Omental fat pad (tissue), 4 donors: ENCODE results near the gene DLG2. TPM values are rescaled to one million over a fixed set of nuclear protein-coding genes. Genes with fewer than 3 reads are reported as not detected.

Experiments
- ATAC-seq: fragments of 150-250 bp; one replicate; pipeline ENCODE4 v1.9.1; 2016; ENCODE audit warnings: mild to moderate bottlenecking, moderate library complexity; ENCODE audit not compliant: low FRiP score
- DNase-seq: peaks from one replicate; pipeline ENCODE4 v3.0.0-alpha.2; 2019; ENCODE audit warnings: low spot score
- CTCF ChIP-seq, 3 donors: fragments of 450-650 bp; IDR thresholded peaks; one replicate each; pipeline ENCODE4 v1.5.1; 2016 to 2017; ENCODE audit warnings: antibody characterized with exemption in 3 of 3, mild to moderate bottlenecking in 3 of 3, moderate library complexity in 2 of 3
- total RNA-seq, 4 donors: library from RNA; depleted of rRNA; stranded (reverse); fragments of >200 nt; gene quantifications; one replicate each; pipeline ENCODE4 v1.1.0, GENCODE V29; 2016

Gene DLG2
- total RNA-seq, 4 donors from 2014 or later = 4.8 to 13.2 (median 8.1) TPM

- TF ChIP-seq CTCF (IDR thresholded peaks at IDR 0.05) = no peak
- DNase-seq (no peak), ATAC-seq (no peak)
These were observed 1604.4 kb downstream of the DLG2 start for GRCh38 chr11:84022695-84023094.

GRCh38 chr11:84022201-84022600 lies 1604.9 kb downstream of the DLG2 start:
- ATAC-seq = no peak
- DNase-seq = no peak
- TF ChIP-seq CTCF (IDR thresholded peaks at IDR 0.05) = no peak

GRCh38 chr11:84021291-84021690 lies 1605.9 kb downstream of the DLG2 start:
- TF ChIP-seq CTCF (IDR thresholded peaks at IDR 0.05) = no peak
- DNase-seq (no peak), ATAC-seq (no peak)

GRCh38 chr11:84019571-84020194 lies 1607.5 kb downstream of the DLG2 start:
- no peak for DNase-seq
- no peak for ATAC-seq
- no peak for TF ChIP-seq CTCF (IDR thresholded peaks at IDR 0.05)

GRCh38 chr11:84014539-84014938 lies 1612.6 kb downstream of the DLG2 start:
- ATAC-seq = no peak
- DNase-seq = no peak
- no peak for TF ChIP-seq CTCF (IDR thresholded peaks at IDR 0.05)

- DNase-seq (no peak), ATAC-seq (no peak)
- TF ChIP-seq CTCF (IDR thresholded peaks at IDR 0.05) = no peak
These were observed 1614.8 kb downstream of the DLG2 start for GRCh38 chr11:84012171-84012826.

GRCh38 chr11:84003181-84003580 lies 1624.0 kb downstream of the DLG2 start:
- no peak for ATAC-seq

More at GRCh38 chr11:84003181-84003580, 1624.0 kb downstream of the DLG2 start:
- DNase-seq = no peak
- no peak for TF ChIP-seq CTCF (IDR thresholded peaks at IDR 0.05)
